DND-41 (cell line): ENCODE measurements around the gene OTOGL.

ENCODE experiments used
- ATAC-seq: fragments of 200-7000 bp; cut with Tn5 transposase; 3 replicates; pipeline ENCODE4 v1.9.1; 2021; ENCODE audit warnings: low read depth; ENCODE audit not compliant: insufficient read depth
- DNase-seq: peaks from one replicate; pipeline ENCODE4 v3.0.0-alpha.2; 2020
- H2AFZ ChIP-seq: 2 replicates; pipeline ENCODE4 v1.6.0; 2012; ENCODE audit warnings: low read depth, low read length
- H3K27ac ChIP-seq: 2 replicates; pipeline ENCODE4 v1.5.1; 2012; ENCODE audit warnings: low read length, inconsistent platforms
- H3K27me3 ChIP-seq: fragments of 200-600 bp; sonication (generic); 2 replicates; pipeline ENCODE4 v1.6.0; 2012; ENCODE audit warnings: low read length, mild to moderate bottlenecking, inconsistent platforms; ENCODE audit not compliant: insufficient read depth, poor library complexity
- H3K36me3 ChIP-seq: 2 replicates; pipeline ENCODE4 v1.5.1; 2012; ENCODE audit warnings: low read length, inconsistent platforms; ENCODE audit not compliant: insufficient read depth
- H3K4me1 ChIP-seq: 2 replicates; pipeline ENCODE4 v1.5.1; 2012; ENCODE audit warnings: mild to moderate bottlenecking, low read length; ENCODE audit not compliant: insufficient read depth
- H3K4me2 ChIP-seq: 2 replicates; pipeline ENCODE4 v1.6.0; 2012; ENCODE audit warnings: mild to moderate bottlenecking, moderate library complexity, low read length, inconsistent platforms; ENCODE audit not compliant: insufficient read depth
- H3K4me3 ChIP-seq, 2 experiments: fragments of 200-600 bp in 1 of 2; shearing (Covaris generic) in 1 of 2; 2 replicates each; pipeline ENCODE4 v1.5.1; 2012 to 2016; ENCODE audit warnings: inconsistent platforms in 2 of 2, low read length in 2 of 2, mild to moderate bottlenecking in 2 of 2, low read depth in 1 of 2, moderate library complexity in 1 of 2
- H3K79me2 ChIP-seq: 2 replicates; pipeline ENCODE4 v1.6.0; 2012; ENCODE audit warnings: low read length, inconsistent platforms; ENCODE audit not compliant: insufficient read depth
- H3K9ac ChIP-seq: 2 replicates; pipeline ENCODE4 v1.6.0; 2012; ENCODE audit warnings: low read depth, mild to moderate bottlenecking, inconsistent platforms, low read length, moderate library complexity
- H3K9me3 ChIP-seq: 2 replicates; pipeline ENCODE4 v1.5.1; 2012; ENCODE audit warnings: low read length, moderate library complexity, mild to moderate bottlenecking, inconsistent platforms; ENCODE audit not compliant: insufficient read depth, severe bottlenecking
- H4K20me1 ChIP-seq: 2 replicates; pipeline ENCODE4 v1.6.0; 2012; ENCODE audit warnings: low read length; ENCODE audit not compliant: insufficient read depth
- CTCF ChIP-seq: IDR thresholded peaks from 2 replicates; pipeline ENCODE4 v1.5.1; 2012; ENCODE audit warnings: borderline replicate concordance, low read length, moderate library complexity, mild to moderate bottlenecking; ENCODE audit not compliant: poor library complexity, severe bottlenecking; ENCODE audit errors: extremely low read depth
- EZH2 ChIP-seq: IDR thresholded peaks from 3 replicates; pipeline ENCODE4 v1.6.1; 2012; ENCODE audit warnings: borderline replicate concordance, low read depth, mild to moderate bottlenecking, moderate library complexity, low read length, inconsistent platforms; ENCODE audit not compliant: severe bottlenecking

Gene OTOGL

DNA sequence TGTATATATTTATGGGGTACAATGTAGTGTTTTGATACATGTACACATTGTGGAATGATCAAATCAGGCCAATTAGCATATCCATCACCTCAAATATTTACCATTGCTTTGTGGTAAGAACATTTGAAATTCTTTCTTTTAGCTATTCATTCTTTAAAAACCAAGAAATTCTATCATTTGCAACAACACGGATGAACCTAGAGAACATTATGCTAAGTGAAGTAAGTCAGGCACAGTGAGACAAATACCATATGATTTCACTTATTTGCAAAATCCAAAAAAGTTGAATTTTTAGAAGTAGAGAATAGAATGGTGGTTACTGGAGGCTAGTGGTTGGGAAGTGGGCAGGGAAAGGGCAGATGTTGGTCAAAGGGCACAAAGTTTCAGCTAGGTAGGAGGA is 215.4 kb downstream of the OTOGL start:
- Histone ChIP-seq H3K9me3 (no peaks in the 10 kb centered on the region), H3K4me1 (no peaks in the 10 kb centered on the region), H3K4me3 (no peak overlapping the region), H3K36me3 (no peaks in the 10 kb centered on the region), H4K20me1 (no peaks in the 10 kb centered on the region), H2AFZ (no peak overlapping the region), H3K79me2 (no peaks in the 10 kb centered on the region), H3K27ac (no peak overlapping the region), H3K9ac (no peak overlapping the region), H3K27me3 (no peaks in the 10 kb centered on the region), H3K4me2 (no peak overlapping the region)
- no peak for DNase-seq
- TF ChIP-seq EZH2 = no peak
- TF ChIP-seq CTCF = no peak
- no peak for ATAC-seq

GRCh38 chr12:80316222-80316621 is 216.9 kb downstream of the OTOGL start:
- no peaks in the 10 kb centered on the region for H3K79me2 ChIP-seq
- H3K27me3 ChIP-seq = no peaks in the 10 kb centered on the region
- no peaks in the 10 kb centered on the region for H3K4me1 ChIP-seq
- no peak for DNase-seq
- H3K9me3 ChIP-seq = no peaks in the 10 kb centered on the region
- H3K4me2 ChIP-seq = no peak overlapping the region
- no peaks in the 10 kb centered on the region for H4K20me1 ChIP-seq
- no peak for ATAC-seq
- no peak overlapping the region for H2AFZ ChIP-seq
- H3K27ac ChIP-seq = no peak overlapping the region
- no peak overlapping the region for H3K4me3 ChIP-seq
- no peak overlapping the region for H3K9ac ChIP-seq
- TF ChIP-seq CTCF = no peak
- no peaks in the 10 kb centered on the region for H3K36me3 ChIP-seq

GRCh38 chr12:80317307-80317706 is 218.0 kb downstream of the OTOGL start:
- DNase-seq = no peak
- H3K27me3 ChIP-seq = no peaks in the 10 kb centered on the region
- H3K27ac ChIP-seq = no peak overlapping the region
- no peaks in the 10 kb centered on the region for H3K36me3 ChIP-seq
- H3K79me2 ChIP-seq = no peaks in the 10 kb centered on the region
- no peaks in the 10 kb centered on the region for H4K20me1 ChIP-seq
- no peak overlapping the region for H2AFZ ChIP-seq
- no peak for TF ChIP-seq CTCF
- no peaks in the 10 kb centered on the region for H3K4me1 ChIP-seq
- no peak for ATAC-seq
- no peak overlapping the region for H3K9ac ChIP-seq
- H3K4me3 ChIP-seq = no peak overlapping the region
- H3K9me3 ChIP-seq = no peaks in the 10 kb centered on the region
- no peak overlapping the region for H3K4me2 ChIP-seq

DNA sequence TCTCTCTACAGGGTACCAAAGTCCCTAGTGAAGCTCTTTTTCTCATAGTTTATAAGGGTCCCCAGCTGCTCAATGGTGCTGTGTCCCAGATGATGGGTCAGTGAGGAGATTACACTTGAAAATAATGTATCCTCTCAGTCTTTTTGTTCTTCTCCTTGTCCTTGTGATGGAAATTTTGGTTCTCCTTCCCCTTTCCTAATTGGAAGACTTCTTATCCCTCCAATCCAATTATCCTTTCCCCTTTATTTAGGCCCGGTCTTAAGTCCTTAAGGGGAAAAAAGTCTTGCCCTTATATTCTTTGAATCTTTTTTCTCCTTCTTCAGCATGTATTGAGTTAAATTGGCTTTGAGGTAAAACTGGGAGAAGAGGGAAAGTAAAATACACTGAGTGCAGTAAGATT is 218.6 kb downstream of the OTOGL start:
- Histone ChIP-seq H2AFZ (no peak overlapping the region), H3K27ac (no peak overlapping the region), H3K4me1 (no peaks in the 10 kb centered on the region), H4K20me1 (no peaks in the 10 kb centered on the region), H3K36me3 (no peaks in the 10 kb centered on the region), H3K9me3 (no peaks in the 10 kb centered on the region), H3K9ac (no peak overlapping the region), H3K4me3 (no peak overlapping the region), H3K27me3 (no peaks in the 10 kb centered on the region), H3K79me2 (no peaks in the 10 kb centered on the region), H3K4me2 (no peak overlapping the region)
- TF ChIP-seq EZH2 (no peak), CTCF (no peak)
- no peak for DNase-seq
- no peak for ATAC-seq
